ENCODE measurements around the gene HOXC10.

The HOXC10 gene

GRCh38 chr12:54008260-54008552 lies 23.3 kb downstream of the HOXC10 start:
- no peak overlapping the region for H3K4me3 ChIP-seq (replicated peaks; ENCODE audit: insufficient read depth, low read length)
- DNase-seq (ENCODE audit: low read depth in 1 of 2, low spot score in 1 of 2) = no peak
- H3K27me3 ChIP-seq (ENCODE audit: insufficient read depth, poor library complexity, severe bottlenecking) = peaks cover 84% of the 10 kb centered on the region
- no peak overlapping the region for H3K27ac ChIP-seq (replicated peaks)
- TF ChIP-seq SPI1 (IDR thresholded peaks at IDR 0.05; ENCODE audit: borderline replicate concordance, low read depth) = no peak
- TF ChIP-seq CTCF (IDR thresholded peaks at IDR 0.05; ENCODE audit: insufficient read depth, low read length) = no peak
- no peak for TF ChIP-seq REST (IDR thresholded peaks at IDR 0.05; ENCODE audit: insufficient replicate concordance, low read depth)
- no peak for TF ChIP-seq GABPA (IDR thresholded peaks at IDR 0.05; ENCODE audit: low read depth)
- TF ChIP-seq POLR2AphosphoS5 (IDR thresholded peaks at IDR 0.05; ENCODE audit: low read depth) = no peak

- H3K27me3 ChIP-seq (ENCODE audit: insufficient read depth, poor library complexity, severe bottlenecking) = peaks cover 86% of the 10 kb centered on the region
- no peak overlapping the region for H3K27ac ChIP-seq (replicated peaks)
- H3K4me3 ChIP-seq (replicated peaks; ENCODE audit: insufficient read depth, low read length) = no peak overlapping the region
- no peak for DNase-seq (ENCODE audit: low read depth in 1 of 2, low spot score in 1 of 2)
- TF ChIP-seq REST (IDR thresholded peaks at IDR 0.05; ENCODE audit: insufficient replicate concordance, low read depth) (no peak), CTCF (IDR thresholded peaks at IDR 0.05; ENCODE audit: insufficient read depth, low read length) (no peak), POLR2AphosphoS5 (IDR thresholded peaks at IDR 0.05; ENCODE audit: low read depth) (no peak), SPI1 (IDR thresholded peaks at IDR 0.05; ENCODE audit: borderline replicate concordance, low read depth) (no peak), GABPA (IDR thresholded peaks at IDR 0.05; ENCODE audit: low read depth) (no peak)
Measured at GRCh38 chr12:54009171-54010052, 24.5 kb downstream of the HOXC10 start.

GRCh38 chr12:54010053-54010971 lies 25.4 kb downstream of the HOXC10 start:
- H3K27ac ChIP-seq (replicated peaks) = no peak overlapping the region
- H3K27me3 ChIP-seq (ENCODE audit: insufficient read depth, poor library complexity, severe bottlenecking) = peaks cover 86% of the 10 kb centered on the region

More at GRCh38 chr12:54010053-54010971, 25.4 kb downstream of the HOXC10 start:
- no peak for DNase-seq (ENCODE audit: low read depth in 1 of 2, low spot score in 1 of 2)
- no peak overlapping the region for H3K4me3 ChIP-seq (replicated peaks; ENCODE audit: insufficient read depth, low read length)
- TF ChIP-seq GABPA (IDR thresholded peaks at IDR 0.05; ENCODE audit: low read depth) = no peak
- TF ChIP-seq REST (IDR thresholded peaks at IDR 0.05; ENCODE audit: insufficient replicate concordance, low read depth) = no peak
- TF ChIP-seq POLR2AphosphoS5 (IDR thresholded peaks at IDR 0.05; ENCODE audit: low read depth) = no peak
- TF ChIP-seq CTCF (IDR thresholded peaks at IDR 0.05; ENCODE audit: insufficient read depth, low read length) = no peak
